K562 (cell line): ENCODE measurements around the gene HEXD. TPM values are rescaled to one million over a fixed set of nuclear protein-coding genes. Genes with fewer than 3 reads are reported as not detected.
A peak's percentile ranks its signal among the peaks of the same experiment; 100 is the strongest.

Experiments used
- ATF1 ChIP-seq, 2 experiments: fragments of 450-650 bp in 1 of 2; IDR thresholded peaks; 2 replicates each; pipeline ENCODE4 v1.6.1; 2016; ENCODE audit warnings: missing compliant biosample characterization in 1 of 2, missing genetic modification characterization in 1 of 2
- CAMTA2 ChIP-seq: fragments of 250-450 bp; sonication (Bioruptor Pico); conservative IDR thresholded peaks from 2 replicates; pipeline ENCODE4 v1.5.1; 2022
- CTBP1 ChIP-seq: fragments of 450-650 bp; IDR thresholded peaks from 2 replicates; pipeline ENCODE4 v1.6.1; 2016; ENCODE audit warnings: borderline replicate concordance
- DDX20 ChIP-seq: fragments of 450-650 bp; IDR thresholded peaks from 2 replicates; pipeline ENCODE4 v1.6.1; 2016; ENCODE audit warnings: missing genetic modification characterization, low read depth, mild to moderate bottlenecking, missing compliant biosample characterization, moderate library complexity
- DIDO1 ChIP-seq: fragments of 450-650 bp; IDR thresholded peaks from 2 replicates; pipeline ENCODE4 v1.6.1; 2016; ENCODE audit warnings: low read depth, missing biosample characterization, missing genetic modification characterization
- ELF1 ChIP-seq: fragments of 200-800 bp; sonication (Bioruptor generic); IDR thresholded peaks from 2 replicates; pipeline ENCODE4 v1.6.1; 2016; ENCODE audit warnings: missing genetic modification characterization, missing compliant biosample characterization
- EP400 ChIP-seq: fragments of 450-650 bp; IDR thresholded peaks from 2 replicates; pipeline ENCODE4 v1.6.1; 2017; ENCODE audit warnings: antibody characterized with exemption, mild to moderate bottlenecking, moderate library complexity
- HDAC2 ChIP-seq: fragments of 450-650 bp; IDR thresholded peaks from 2 replicates; pipeline ENCODE4 v1.6.1; 2016; ENCODE audit warnings: mild to moderate bottlenecking
- MCM5 ChIP-seq: fragments of 450-650 bp; IDR thresholded peaks from 2 replicates; pipeline ENCODE4 v1.6.1; 2016; ENCODE audit warnings: low read depth
- NBN ChIP-seq: fragments of 450-650 bp; IDR thresholded peaks from 2 replicates; pipeline ENCODE4 v1.6.1; 2016; ENCODE audit warnings: low read depth, mild to moderate bottlenecking
- POLR3A ChIP-seq: IDR thresholded peaks from 2 replicates; pipeline ENCODE4 v1.6.1; 2011; ENCODE audit warnings: borderline replicate concordance, mild to moderate bottlenecking, moderate library complexity; ENCODE audit not compliant: insufficient read length, insufficient read depth; ENCODE audit errors: extremely low read depth
- RAD51 ChIP-seq: fragments of 450-650 bp; IDR thresholded peaks from 2 replicates; pipeline ENCODE4 v1.7.1; 2016; ENCODE audit warnings: low read depth, mild to moderate bottlenecking, borderline replicate concordance
- SMAD3 ChIP-seq: fragments of 450-650 bp; formaldehyde crosslinking; conservative IDR thresholded peaks from 2 replicates; pipeline ENCODE4 v1.4.0; 2020; ENCODE audit warnings: mild to moderate bottlenecking
- TAL1 ChIP-seq: fragments of 450-650 bp; IDR thresholded peaks from 2 replicates; pipeline ENCODE4 v1.6.1; 2016; ENCODE audit warnings: mild to moderate bottlenecking
- ZNF133 ChIP-seq: fragments of 250-450 bp; sonication (Bioruptor Pico); IDR thresholded peaks from 2 replicates; pipeline ENCODE4 v1.4.0; 2020; ENCODE audit warnings: mild to moderate bottlenecking
- ZNF384 ChIP-seq: IDR thresholded peaks from 2 replicates; pipeline ENCODE4 v1.6.1; 2012; ENCODE audit warnings: low read depth, low read length, improper control_type of control experiment
- ZNF695 ChIP-seq: fragments of 450-650 bp; formaldehyde crosslinking; IDR thresholded peaks from 2 replicates; pipeline ENCODE4 v1.4.0; 2020; ENCODE audit warnings: mild to moderate bottlenecking, moderate library complexity
- ZNF778 ChIP-seq: fragments of 450-650 bp; formaldehyde crosslinking; IDR thresholded peaks from 2 replicates; pipeline ENCODE4 v1.4.0; 2020; ENCODE audit warnings: mild to moderate bottlenecking, moderate library complexity
- polyA plus RNA-seq, 8 experiments: library from polyadenylated mRNA; depleted of rRNA in 4 of 8; stranded (reverse) in 5 of 8; unstranded in 3 of 8; fragments of >200 nt; fragmentation: Nextera tagmentation in 2 of 8; fragmentation: Illumina TruSeq in 1 of 8; extraction: Ambion mirVana in 2 of 8; extraction: Trizol in 1 of 8; gene quantifications; 2 replicates each; pipeline versions ENCODE4 v1.2.1 to v1.2.3, GENCODE V29; 2011 to 2014; ENCODE audit warnings: inconsistent platforms in 1 of 8, missing spikeins in 1 of 8
- total RNA-seq, 7 experiments: library from RNA; depleted of rRNA in 6 of 7; stranded (reverse); fragments of >200 nt in 6 of 7; fragmentation: Illumina TruSeq in 2 of 7; extraction: Trizol in 2 of 7; gene quantifications; 2 replicates each; pipeline versions ENCODE4 v1.2.1 to v1.2.3, GENCODE V29; 2011 to 2021; ENCODE audit warnings: low replicate concordance in 1 of 7
- TF ChIP-seq, protein P1 (sequence below): fragments of 200-400 bp; formaldehyde crosslinking; IDR thresholded peaks from 2 replicates; pipeline ENCODE4 v1.6.1; 2017; ENCODE audit warnings: mild to moderate bottlenecking, low read depth, low read length, moderate library complexity
- TF ChIP-seq, protein P2 (sequence below): fragments of 450-650 bp; IDR thresholded peaks from 2 replicates; pipeline ENCODE4 v1.6.1; 2017; ENCODE audit warnings: antibody characterized with exemption
- TF ChIP-seq, protein P3 (sequence below): fragments of 450-650 bp; IDR thresholded peaks from 2 replicates; pipeline ENCODE4 v1.6.1; 2016; ENCODE audit warnings: borderline replicate concordance
- TF ChIP-seq, protein P4 (sequence below): fragments of 250-450 bp; sonication (Bioruptor Pico); IDR thresholded peaks from 2 replicates; pipeline ENCODE4 v1.5.0; 2022; ENCODE audit warnings: mild to moderate bottlenecking

The HEXD gene
- total and polyA plus RNA-seq, 9 of the 15 experiments (the other 6 are each of a cell fraction or from before 2014, with no cell fraction given), result 1.0 to 25.3 (median 10.0) TPM

DNA sequence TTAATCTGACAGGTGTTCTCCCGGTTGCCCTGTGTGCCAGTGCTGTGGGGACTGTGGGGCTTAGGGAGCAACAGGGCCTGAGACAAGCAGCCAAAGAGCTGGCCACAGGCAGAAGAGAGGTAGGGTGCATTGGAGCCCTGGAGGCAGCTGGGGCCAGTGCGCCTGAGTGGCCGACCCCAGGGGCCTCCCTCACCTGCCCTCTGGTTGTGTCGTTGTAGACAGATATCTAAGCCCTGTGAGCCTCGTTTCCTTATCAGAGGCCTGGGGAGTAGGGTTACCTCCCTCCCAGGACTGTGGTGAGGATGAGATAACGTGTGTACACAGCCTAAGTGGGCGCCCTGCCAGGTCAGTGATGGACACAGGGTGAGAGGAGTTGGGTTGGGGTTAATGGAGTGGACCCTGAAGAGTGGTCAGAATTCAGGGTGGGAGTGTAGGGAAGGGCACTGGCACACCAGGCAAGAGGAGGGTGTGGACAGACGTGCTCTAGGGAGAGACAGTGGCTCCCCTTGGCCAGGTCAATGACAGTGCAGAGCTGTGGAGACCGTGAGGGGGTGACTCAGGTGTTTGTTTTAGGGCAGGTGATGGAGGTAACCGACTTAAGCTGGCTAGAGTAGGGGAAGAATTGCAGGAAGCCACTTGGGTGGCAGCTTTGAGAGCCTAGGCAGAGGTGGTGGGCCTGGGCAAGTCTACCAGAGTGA is 43.8 kb downstream of the HEXD start (continued):
- TF ChIP-seq, protein P1, sequence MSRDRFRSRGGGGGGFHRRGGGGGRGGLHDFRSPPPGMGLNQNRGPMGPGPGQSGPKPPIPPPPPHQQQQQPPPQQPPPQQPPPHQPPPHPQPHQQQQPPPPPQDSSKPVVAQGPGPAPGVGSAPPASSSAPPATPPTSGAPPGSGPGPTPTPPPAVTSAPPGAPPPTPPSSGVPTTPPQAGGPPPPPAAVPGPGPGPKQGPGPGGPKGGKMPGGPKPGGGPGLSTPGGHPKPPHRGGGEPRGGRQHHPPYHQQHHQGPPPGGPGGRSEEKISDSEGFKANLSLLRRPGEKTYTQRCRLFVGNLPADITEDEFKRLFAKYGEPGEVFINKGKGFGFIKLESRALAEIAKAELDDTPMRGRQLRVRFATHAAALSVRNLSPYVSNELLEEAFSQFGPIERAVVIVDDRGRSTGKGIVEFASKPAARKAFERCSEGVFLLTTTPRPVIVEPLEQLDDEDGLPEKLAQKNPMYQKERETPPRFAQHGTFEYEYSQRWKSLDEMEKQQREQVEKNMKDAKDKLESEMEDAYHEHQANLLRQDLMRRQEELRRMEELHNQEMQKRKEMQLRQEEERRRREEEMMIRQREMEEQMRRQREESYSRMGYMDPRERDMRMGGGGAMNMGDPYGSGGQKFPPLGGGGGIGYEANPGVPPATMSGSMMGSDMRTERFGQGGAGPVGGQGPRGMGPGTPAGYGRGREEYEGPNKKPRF, result no peak
- peak; percentile 73 for TF ChIP-seq EP400
- no peak for TF ChIP-seq ZNF778
- TF ChIP-seq POLR3A, result no peak
- peak; percentile 52; the same call in 1 of the 2 replicates for TF ChIP-seq RAD51
- no peak for TF ChIP-seq ZNF133
- TF ChIP-seq, protein P2, sequence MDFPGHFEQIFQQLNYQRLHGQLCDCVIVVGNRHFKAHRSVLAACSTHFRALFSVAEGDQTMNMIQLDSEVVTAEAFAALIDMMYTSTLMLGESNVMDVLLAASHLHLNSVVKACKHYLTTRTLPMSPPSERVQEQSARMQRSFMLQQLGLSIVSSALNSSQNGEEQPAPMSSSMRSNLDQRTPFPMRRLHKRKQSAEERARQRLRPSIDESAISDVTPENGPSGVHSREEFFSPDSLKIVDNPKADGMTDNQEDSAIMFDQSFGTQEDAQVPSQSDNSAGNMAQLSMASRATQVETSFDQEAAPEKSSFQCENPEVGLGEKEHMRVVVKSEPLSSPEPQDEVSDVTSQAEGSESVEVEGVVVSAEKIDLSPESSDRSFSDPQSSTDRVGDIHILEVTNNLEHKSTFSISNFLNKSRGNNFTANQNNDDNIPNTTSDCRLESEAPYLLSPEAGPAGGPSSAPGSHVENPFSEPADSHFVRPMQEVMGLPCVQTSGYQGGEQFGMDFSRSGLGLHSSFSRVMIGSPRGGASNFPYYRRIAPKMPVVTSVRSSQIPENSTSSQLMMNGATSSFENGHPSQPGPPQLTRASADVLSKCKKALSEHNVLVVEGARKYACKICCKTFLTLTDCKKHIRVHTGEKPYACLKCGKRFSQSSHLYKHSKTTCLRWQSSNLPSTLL, result no peak
- TF ChIP-seq CTBP1, result peak; percentile 99
- TF ChIP-seq ZNF384, result no peak
- TF ChIP-seq NBN, result peak; percentile 96
- TF ChIP-seq ELF1 (tag), result no peak
- TF ChIP-seq ATF1 (CRISPR knock-in tag; IDR thresholded peaks at IDR 0.05), result no peak
- TF ChIP-seq ATF1 (tag; IDR thresholded peaks at IDR 0.05), result peak; percentile 87
- TF ChIP-seq SMAD3 (CRISPR knock-in tag), result peak; percentile 43; the same call in 1 of the 2 replicates
- TF ChIP-seq, protein P3, sequence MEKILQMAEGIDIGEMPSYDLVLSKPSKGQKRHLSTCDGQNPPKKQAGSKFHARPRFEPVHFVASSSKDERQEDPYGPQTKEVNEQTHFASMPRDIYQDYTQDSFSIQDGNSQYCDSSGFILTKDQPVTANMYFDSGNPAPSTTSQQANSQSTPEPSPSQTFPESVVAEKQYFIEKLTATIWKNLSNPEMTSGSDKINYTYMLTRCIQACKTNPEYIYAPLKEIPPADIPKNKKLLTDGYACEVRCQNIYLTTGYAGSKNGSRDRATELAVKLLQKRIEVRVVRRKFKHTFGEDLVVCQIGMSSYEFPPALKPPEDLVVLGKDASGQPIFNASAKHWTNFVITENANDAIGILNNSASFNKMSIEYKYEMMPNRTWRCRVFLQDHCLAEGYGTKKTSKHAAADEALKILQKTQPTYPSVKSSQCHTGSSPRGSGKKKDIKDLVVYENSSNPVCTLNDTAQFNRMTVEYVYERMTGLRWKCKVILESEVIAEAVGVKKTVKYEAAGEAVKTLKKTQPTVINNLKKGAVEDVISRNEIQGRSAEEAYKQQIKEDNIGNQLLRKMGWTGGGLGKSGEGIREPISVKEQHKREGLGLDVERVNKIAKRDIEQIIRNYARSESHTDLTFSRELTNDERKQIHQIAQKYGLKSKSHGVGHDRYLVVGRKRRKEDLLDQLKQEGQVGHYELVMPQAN, result 0 out of 2 replicates have a peak, but pooled peaks have one; percentile 31
- TF ChIP-seq, protein P4, sequence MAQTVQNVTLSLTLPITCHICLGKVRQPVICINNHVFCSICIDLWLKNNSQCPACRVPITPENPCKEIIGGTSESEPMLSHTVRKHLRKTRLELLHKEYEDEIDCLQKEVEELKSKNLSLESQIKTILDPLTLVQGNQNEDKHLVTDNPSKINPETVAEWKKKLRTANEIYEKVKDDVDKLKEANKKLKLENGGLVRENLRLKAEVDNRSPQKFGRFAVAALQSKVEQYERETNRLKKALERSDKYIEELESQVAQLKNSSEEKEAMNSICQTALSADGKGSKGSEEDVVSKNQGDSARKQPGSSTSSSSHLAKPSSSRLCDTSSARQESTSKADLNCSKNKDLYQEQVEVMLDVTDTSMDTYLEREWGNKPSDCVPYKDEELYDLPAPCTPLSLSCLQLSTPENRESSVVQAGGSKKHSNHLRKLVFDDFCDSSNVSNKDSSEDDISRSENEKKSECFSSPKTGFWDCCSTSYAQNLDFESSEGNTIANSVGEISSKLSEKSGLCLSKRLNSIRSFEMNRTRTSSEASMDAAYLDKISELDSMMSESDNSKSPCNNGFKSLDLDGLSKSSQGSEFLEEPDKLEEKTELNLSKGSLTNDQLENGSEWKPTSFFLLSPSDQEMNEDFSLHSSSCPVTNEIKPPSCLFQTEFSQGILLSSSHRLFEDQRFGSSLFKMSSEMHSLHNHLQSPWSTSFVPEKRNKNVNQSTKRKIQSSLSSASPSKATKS (CRISPR knock-in tag), result no peak
- TF ChIP-seq MCM5, result no peak
- no peak for TF ChIP-seq CAMTA2
- peak; percentile 96 for TF ChIP-seq HDAC2
- peak; percentile 98 for TF ChIP-seq TAL1
- no peak for TF ChIP-seq ZNF695 (CRISPR knock-in tag)
- TF ChIP-seq DDX20 (tag), result no peak
- TF ChIP-seq DIDO1 (tag), result no peak
